HG02623 (cell line): ENCODE results near the gene TENM3.

Experiments
- ATAC-seq: cut with Tn5 transposase; IDR thresholded peaks from one replicate; pipeline ENCODE4 v1.9.1; 2021; ENCODE audit warnings: moderate library complexity; ENCODE audit not compliant: unreplicated experiment

TENM3 gene

DNA sequence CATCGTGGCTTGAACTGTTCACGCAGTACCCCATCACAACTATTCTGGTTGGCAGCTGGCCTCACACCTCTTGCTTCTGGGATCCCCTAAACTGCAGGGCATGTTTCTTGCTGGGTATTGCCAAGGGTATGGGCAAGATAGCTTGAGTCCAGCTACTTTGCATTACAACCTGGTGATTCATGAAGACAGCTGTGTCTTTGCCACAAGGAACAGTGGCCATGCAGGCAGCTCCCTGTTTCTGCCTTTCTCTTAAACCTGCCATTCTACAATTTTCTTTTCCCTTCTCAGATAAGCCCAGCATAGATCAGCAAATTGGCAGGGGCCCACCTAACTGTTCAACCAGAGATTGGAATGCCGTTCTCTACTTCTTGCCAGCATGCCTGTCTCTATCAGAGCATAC lies 42.8 kb downstream of the TENM3 start:
- no peak for ATAC-seq

DNA sequence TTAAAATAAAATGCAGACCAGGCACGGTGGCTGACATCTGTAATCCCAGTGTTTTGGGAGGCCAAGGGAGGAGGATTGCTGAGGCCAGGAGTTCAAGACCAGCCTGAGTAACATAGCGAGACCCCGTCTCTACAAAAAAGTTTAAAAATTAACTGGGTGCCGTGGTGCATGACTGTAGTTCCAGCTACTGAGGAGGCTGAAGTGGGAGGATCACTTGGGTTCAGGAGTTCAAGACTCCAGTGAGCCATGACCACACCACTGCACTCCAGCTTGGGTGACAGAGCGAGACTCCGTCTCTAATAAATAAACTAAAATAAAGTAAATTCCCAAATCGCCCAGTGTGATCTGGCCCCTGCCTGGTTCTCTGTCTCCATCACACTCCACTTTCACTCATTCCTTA lies 43.7 kb downstream of the TENM3 start:
- ATAC-seq, result no peak

DNA sequence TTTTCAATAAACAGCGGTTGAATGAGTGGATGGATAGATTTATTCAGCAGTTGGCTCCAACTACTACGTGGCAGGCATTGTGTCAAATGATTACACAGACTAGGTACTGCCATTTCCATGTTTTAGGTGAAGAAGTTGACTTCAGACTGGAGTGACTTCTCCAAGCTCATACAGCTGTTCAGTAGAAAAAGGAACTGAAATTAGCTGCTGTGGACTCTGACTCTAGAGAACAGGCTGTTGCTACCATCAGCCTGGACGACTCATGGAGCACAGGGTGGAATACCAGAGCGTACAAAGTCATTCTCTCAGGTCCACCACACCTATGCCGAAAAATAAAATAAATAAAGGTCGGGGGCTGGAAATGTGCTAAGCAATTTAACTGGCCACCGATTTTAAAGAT lies 45.3 kb downstream of the TENM3 start:
- ATAC-seq, result no peak

- no peak for ATAC-seq
Measured at GRCh38 chr4:182289809-182290208, 46.6 kb downstream of the TENM3 start.

DNA sequence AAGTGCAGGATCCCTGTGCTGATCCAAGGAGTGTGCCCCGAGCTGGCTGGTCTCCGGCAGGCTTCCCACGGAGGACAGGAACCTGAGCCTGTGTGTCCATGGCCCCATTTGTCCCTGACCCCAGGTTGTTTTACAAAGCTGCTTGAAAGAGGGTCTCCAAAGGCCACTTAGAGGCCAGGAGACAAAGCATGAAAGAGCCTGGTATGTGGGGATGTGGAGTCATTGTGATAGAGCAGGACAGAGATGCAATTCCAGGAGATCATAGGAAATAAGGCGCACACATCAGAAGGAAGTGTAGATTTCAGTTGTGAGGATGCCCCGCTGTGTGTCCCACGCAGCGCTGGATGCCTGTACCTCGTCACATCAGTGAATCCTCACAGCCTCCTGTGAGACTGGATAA lies 48.0 kb downstream of the TENM3 start:
- ATAC-seq, result no peak

GRCh38 chr4:182291597-182292270 lies 48.5 kb downstream of the TENM3 start:
- no peak for ATAC-seq

- ATAC-seq, result no peak
Measured at GRCh38 chr4:182292612-182293011, 49.4 kb downstream of the TENM3 start.

DNA sequence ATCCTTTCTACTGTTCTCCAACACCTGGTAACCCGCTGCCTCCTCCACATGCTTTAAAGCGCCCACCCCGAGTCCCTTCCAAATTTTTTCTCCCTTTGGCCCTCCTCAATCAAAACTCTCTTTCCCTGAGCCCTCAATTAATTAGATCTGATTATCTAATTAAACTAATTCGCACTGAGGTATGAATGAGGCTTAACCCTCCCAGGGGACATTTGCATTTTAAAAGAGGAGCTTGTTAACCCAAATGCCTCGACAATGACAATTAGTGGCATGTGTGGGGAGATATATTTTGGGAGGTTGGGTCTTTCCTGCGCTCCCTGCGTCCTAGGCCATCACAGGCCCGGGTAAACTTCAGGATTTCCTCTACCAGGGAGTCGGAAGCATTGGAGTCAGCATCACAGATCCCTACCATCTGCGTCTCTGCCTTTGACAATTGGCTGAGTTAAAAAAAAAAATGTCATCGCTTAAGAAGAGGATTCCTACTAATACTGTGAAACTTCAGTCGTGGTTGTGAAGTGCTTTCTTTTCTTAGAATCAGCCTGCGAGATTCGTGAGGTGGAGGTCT lies 50.6 kb downstream of the TENM3 start:
- no peak for ATAC-seq

- ATAC-seq, result no peak
Measured at GRCh38 chr4:182294451-182294850, 51.2 kb downstream of the TENM3 start.

- ATAC-seq, result no peak
Measured at GRCh38 chr4:182297659-182298058, 54.5 kb downstream of the TENM3 start.

DNA sequence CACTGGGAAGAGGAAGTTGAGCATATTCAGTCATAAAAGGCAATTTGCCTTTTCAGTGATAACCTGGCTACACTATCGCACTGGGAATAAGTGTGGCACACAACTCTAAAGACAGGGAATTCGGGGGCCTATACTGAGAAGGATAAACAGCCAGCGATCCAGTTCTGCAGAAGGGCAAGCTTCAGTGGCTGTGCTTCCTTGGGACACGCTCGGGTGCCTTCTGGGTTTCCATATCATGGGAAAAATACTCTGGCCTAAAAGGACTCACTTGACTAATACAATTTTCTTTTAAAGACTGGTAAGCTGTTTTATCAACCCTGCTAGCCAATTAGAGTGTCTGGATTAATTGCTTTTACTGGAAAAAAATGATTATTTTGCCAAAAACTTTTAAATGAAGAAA lies 58.5 kb downstream of the TENM3 start:
- no peak for ATAC-seq

DNA sequence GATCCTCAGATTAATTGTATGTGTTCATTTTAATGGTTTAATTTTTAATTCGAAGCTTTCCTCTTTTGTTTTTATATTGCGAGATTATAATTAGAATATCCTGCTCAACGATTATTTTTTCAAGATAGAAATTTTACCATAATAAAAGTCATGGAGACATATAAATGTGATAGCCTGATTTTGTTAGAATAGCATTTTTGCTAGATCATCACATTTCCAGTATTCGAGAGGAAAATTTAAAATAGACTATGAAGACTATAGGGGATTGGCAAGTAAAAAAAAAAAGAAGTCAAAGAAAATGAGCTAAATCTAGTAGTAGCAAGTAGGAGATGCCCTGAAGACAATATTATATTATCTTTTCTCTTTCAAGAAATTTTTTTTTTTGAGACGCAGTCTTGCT lies 60.6 kb downstream of the TENM3 start:
- ATAC-seq, result no peak

DNA sequence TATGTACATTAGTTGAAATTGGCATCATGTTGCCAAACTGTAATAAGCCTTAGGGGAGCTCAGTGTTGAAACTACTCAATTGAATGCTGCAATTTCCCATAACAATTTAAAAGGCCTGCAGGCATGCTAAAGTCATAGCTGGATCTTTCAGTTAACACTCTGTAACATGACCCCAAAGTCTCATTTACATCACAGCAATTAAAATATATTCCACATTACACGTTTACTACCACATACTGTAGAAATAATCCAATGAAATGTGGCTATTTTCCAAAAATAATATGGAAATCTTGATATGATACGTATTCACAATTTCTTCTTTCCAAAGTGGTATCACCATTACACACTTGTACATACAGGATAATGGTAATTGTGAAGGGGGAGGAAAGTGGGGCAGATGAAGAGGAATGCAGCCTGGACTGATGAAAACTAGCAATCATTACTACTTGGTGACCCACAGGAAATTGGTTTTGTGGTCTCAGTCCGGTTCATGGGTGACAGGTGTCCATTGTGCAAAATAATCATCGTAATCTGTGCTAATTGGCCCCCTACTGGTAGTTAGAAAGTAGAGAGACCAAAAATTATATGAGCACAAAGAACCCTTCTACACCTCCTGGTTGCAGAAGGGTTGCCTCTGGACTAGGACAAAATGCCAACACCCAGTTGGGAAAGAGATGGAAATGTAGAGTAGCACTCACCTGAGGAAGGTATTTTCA lies 63.7 kb downstream of the TENM3 start:
- ATAC-seq, result no peak

- no peak for ATAC-seq
Measured at GRCh38 chr4:182307746-182308145, 64.5 kb downstream of the TENM3 start.

GRCh38 chr4:182309877-182310276 lies 66.7 kb downstream of the TENM3 start:
- ATAC-seq, result no peak

GRCh38 chr4:182310316-182310715 lies 67.1 kb downstream of the TENM3 start:
- no peak for ATAC-seq

DNA sequence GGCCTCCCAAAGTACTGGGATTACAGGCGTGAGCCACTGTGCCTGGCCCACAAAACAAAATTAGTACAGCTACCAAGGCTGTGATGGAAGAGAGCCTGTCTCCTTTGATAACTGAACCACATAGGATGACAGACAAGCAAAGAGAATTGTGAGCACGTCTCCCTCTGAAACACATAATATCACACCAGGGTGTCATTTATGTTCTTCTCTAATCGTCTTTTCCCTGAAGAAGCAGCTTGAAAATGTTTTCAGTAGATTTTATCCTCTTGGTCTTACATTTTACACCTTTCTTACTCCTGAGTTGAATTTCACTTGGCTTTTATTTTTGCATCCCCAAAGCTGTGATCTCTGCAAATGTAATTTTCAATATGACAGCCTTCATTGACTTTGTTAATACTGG lies 67.8 kb downstream of the TENM3 start:
- ATAC-seq, result no peak

DNA sequence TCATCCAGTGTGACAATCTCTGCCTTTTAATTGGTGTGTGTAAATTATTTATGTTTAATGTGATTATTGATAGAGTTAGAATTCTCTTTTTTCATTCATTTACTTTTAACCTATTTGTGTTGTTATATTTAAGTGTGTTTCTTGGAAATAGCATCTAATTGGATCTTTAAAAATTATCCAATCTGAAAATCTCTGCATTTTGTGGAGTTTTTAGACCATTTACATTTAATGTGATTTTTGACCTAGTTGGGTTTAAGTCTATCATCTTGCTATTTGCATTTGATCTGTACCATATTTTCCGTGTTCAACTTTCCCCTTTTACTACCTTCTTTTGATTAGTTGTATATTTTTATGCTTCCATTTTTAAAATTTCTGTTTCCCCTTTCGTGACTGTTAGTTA lies 71.3 kb downstream of the TENM3 start:
- ATAC-seq, result no peak

DNA sequence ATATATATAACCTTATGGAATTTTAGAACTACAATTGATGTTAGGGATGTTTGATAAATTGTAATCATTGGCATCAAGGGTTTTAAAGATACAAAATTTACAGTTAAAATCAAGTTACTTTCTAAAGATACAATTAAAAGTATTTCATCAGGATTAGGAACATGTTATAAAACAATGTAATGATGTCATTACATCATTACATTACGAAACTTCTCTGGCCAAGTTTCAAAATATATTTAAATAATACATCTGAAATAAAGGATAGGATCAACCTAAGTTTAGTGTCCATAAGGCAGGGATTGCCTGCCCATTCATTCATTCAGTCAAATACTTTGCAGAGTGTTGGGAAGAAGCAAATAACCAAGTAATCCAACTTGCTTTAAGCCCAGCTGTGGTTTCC lies 75.1 kb downstream of the TENM3 start:
- no peak for ATAC-seq

- no peak for ATAC-seq
Measured at GRCh38 chr4:182320092-182320491, 76.9 kb downstream of the TENM3 start.

DNA sequence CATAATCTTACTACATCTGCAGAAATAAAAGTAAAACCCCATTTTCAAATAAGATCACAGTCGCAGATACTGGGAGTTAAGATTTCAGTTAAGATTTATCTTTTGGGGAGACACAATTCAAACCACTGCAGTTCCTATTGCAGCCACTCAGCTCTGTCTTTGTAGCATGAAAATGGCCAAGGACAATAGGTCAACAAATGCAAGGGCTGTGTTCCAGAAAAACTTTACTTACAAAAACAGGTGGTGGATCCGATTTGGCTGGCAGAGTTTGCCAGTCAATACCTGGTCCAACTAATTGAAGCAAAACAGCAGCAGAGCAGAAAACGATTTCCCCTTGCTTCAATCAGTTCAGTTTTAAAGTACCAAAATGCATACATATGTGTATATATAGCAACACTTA lies 77.4 kb downstream of the TENM3 start:
- no peak for ATAC-seq

- ATAC-seq, result no peak
Measured at GRCh38 chr4:182324282-182324681, 81.1 kb downstream of the TENM3 start.
